ENCODE measurements around the gene CASP12. TPM values are rescaled to one million over a fixed set of nuclear protein-coding genes. Genes with fewer than 3 reads are reported as not detected.

The CASP12 gene
- total RNA-seq, 2 experiments from 2014 or later: not detected

DNA sequence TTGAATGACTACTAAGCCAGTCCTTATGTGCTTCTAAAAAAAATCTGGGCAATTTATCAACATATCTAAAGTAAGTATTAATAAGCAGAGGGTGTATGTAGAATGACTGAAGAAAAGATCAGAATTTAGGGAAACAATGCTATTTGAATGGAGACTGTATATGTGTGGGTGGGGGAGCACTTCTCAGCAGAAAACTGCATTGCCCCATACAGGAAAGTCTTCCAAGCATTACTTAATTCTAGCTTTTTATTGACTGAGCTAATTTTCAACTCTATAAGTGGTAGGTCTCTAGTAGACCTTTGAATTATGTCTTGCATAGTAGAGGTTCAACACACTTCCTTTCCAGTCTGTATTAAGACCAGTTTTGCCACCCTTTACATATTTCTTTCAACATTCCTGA is 41.7 kb downstream of the CASP12 start:
- ATAC-seq: no peak
- H3K27me3 Mint-ChIP-seq (ENCODE audit: low read depth): no peaks in the 10 kb centered on the region
- CTCF ChIA-PET: interaction anchor here (1.1 kb wide), 1 partner anchor 10 kb away, joined by 3 read pairs; no protein-coding TSS in a partner anchor

DNA sequence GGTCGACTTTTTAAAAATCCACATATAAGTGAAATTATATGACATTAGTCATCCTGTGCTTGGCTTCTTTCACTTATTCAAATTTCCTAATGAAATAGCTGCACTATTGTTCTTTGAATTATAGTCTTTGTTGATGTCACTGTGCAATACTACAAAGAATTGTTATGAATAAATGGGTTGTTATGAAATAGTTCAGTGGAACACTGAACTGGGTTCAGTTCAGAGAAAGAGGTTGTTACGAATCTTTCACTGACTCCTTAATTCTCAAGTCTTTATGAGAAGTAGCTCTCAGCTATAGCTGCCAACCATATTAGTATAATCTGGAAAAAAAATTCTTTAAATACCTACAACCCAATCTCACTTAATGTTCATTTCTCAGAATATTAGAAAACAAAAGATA is 42.3 kb downstream of the CASP12 start:
- H3K4me3 Mint-ChIP-seq: no peak overlapping the region
- ATAC-seq (no peak), DNase-seq (no peak)
- POLR2A ChIA-PET: no interaction called here
- H3K27me3 Mint-ChIP-seq (ENCODE audit: low read depth): no peaks in the 10 kb centered on the region
- no peak overlapping the region for H3K27ac Mint-ChIP-seq
- H3K9me3 Mint-ChIP-seq (ENCODE audit: insufficient read depth): peaks cover 9% of the 10 kb centered on the region
- peaks cover 18% of the 10 kb centered on the region for H3K4me1 Mint-ChIP-seq (ENCODE audit: low read depth)
- CTCF ChIA-PET: no interaction called here
- peaks cover 11% of the 10 kb centered on the region for H3K36me3 Mint-ChIP-seq (ENCODE audit: low read depth)

More for the DNA sequence above, 41.7 kb downstream of the CASP12 start:
- Mint-ChIP-seq H3K36me3 (ENCODE audit: low read depth) (peaks cover 11% of the 10 kb centered on the region), H3K4me1 (ENCODE audit: low read depth) (peaks cover 18% of the 10 kb centered on the region), H3K4me3 (no peak overlapping the region), H3K27ac (no peak overlapping the region), H3K9me3 (ENCODE audit: insufficient read depth) (peaks cover 12% of the 10 kb centered on the region)
- no peak for DNase-seq
- POLR2A ChIA-PET: no interaction called here

GRCh38 chr11:104853276-104853675 is 45.0 kb downstream of the CASP12 start:
- CTCF ChIA-PET: no interaction called here

DNA sequence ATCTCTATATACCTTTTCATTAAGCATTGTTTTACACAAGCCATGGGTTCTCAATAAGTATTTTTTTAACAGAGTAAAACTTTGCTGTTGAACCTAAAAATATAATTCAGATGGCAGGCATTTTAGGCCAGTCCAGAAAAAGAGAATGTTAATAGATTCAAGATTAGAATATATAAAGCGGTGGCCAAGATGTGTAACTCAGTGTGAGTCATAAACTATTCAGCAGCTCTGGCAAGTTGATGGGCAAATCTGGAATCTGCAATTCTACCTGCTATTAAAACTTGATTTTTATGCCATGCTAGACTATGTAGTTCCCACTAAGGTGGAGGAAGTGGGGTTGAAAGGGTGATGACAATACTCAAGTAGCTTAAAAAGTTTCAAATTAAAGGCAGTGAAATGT is 45.4 kb downstream of the CASP12 start:
- Mint-ChIP-seq H3K9me3 (ENCODE audit: insufficient read depth) (peaks cover 7% of the 10 kb centered on the region), H3K27me3 (ENCODE audit: low read depth) (no peaks in the 10 kb centered on the region), H3K4me3 (no peak overlapping the region), H3K27ac (no peak overlapping the region), H3K36me3 (ENCODE audit: low read depth) (peaks cover 1% of the 10 kb centered on the region), H3K4me1 (ENCODE audit: low read depth) (no peaks in the 10 kb centered on the region)
- ChIA-PET CTCF (no interaction called here), POLR2A (no interaction called here)
- no peak for ATAC-seq
- no peak for DNase-seq

More at GRCh38 chr11:104853276-104853675, 45.0 kb downstream of the CASP12 start:
- Mint-ChIP-seq H3K27ac (no peak overlapping the region), H3K4me3 (no peak overlapping the region), H3K27me3 (ENCODE audit: low read depth) (no peaks in the 10 kb centered on the region), H3K9me3 (ENCODE audit: insufficient read depth) (peaks cover 9% of the 10 kb centered on the region), H3K4me1 (ENCODE audit: low read depth) (peaks cover 4% of the 10 kb centered on the region), H3K36me3 (ENCODE audit: low read depth) (peaks cover 6% of the 10 kb centered on the region)
- no peak for ATAC-seq
- POLR2A ChIA-PET: no interaction called here
- no peak for DNase-seq

- Mint-ChIP-seq H3K36me3 (ENCODE audit: low read depth) (no peaks in the 10 kb centered on the region), H3K4me1 (ENCODE audit: low read depth) (no peaks in the 10 kb centered on the region), H3K27ac (no peak overlapping the region), H3K4me3 (no peak overlapping the region), H3K27me3 (ENCODE audit: low read depth) (no peaks in the 10 kb centered on the region), H3K9me3 (ENCODE audit: insufficient read depth) (no peaks in the 10 kb centered on the region)
- ChIA-PET POLR2A (no interaction called here), CTCF (interaction anchor here (0.8 to 1.1 kb wide), 2 partner anchors 11 to 24 kb away, joined by 3 read pairs; no protein-coding TSS in a partner anchor)
- ATAC-seq (no peak), DNase-seq (no peak)
Observed at GRCh38 chr11:104846216-104846615, 52.0 kb downstream of the CASP12 start.

- ATAC-seq (no peak), DNase-seq (no peak)
- H3K36me3 Mint-ChIP-seq (ENCODE audit: low read depth): peaks cover 2% of the 10 kb centered on the region
- no peaks in the 10 kb centered on the region for H3K9me3 Mint-ChIP-seq (ENCODE audit: insufficient read depth)
- H3K4me1 Mint-ChIP-seq (ENCODE audit: low read depth): no peaks in the 10 kb centered on the region
- no peak overlapping the region for H3K4me3 Mint-ChIP-seq
- H3K27me3 Mint-ChIP-seq (ENCODE audit: low read depth): no peaks in the 10 kb centered on the region
- POLR2A ChIA-PET: no interaction called here
- CTCF ChIA-PET: no interaction called here
- no peak overlapping the region for H3K27ac Mint-ChIP-seq
Observed at GRCh38 chr11:104844451-104844850, 53.8 kb downstream of the CASP12 start.

DNA sequence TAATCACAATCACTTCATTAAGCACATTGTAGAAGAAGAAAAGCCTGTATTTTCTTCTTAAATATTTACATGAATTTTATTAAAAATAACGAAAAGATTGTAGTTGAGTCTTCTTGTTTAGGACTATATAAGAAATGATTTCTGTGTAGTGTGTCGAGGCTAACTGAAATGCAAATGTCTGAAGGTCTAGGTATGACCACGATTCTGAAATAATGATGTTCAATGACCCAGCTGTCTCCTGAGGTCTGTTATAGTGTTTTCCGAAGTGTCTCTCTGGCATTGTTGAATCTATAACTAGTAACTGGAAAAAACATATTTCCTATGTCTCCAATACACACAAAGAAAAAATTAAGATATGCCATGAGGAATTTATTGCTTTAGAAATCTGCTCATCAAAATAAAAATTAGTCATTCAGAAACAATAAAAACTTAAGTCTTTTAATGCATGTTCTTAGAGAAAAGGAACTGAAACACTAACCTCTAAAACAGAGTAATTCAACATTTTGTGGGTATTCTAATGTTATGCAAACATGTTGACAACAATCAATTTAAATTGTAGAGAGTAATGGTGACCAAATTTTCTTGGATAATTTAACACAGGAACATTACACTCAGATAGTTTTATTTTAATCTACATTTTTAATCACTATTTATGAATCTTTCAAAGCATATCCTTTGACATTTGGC is 55.0 kb downstream of the CASP12 start:
- H3K9me3 Mint-ChIP-seq (ENCODE audit: insufficient read depth): peaks cover 5% of the 10 kb centered on the region
- H3K36me3 Mint-ChIP-seq (ENCODE audit: low read depth): peaks cover 9% of the 10 kb centered on the region
- no peak overlapping the region for H3K4me3 Mint-ChIP-seq
- DNase-seq (no peak), ATAC-seq (no peak)
- no peaks in the 10 kb centered on the region for H3K27me3 Mint-ChIP-seq (ENCODE audit: low read depth)
- H3K27ac Mint-ChIP-seq: no peak overlapping the region
- POLR2A ChIA-PET: no interaction called here
- CTCF ChIA-PET: no interaction called here
- no peaks in the 10 kb centered on the region for H3K4me1 Mint-ChIP-seq (ENCODE audit: low read depth)

DNA sequence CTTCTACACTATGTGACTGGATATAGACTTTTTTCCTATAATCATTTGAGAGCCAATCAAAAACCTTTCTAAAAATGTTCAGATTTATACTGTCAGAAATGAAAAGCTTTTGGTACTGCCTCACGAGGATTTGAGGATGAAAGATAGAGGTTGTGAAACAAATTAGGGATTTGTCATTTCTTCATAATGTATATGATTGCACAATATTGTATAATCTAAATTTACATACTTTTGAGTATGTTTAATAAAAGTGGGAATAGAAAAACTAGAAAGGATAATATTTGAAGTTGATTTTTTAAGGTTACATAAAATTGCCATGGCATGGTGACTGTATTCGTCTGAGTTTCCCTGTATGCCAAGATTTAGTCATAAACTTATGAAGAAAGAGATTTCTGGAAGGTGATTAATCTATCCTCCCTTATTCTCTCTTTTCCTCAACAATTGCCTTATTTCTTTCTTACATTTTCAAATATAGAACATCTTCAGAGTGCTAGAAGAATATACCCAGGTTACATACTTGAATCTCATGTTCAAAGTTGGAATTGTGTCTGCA is 56.2 kb downstream of the CASP12 start:
- Mint-ChIP-seq H3K9me3 (ENCODE audit: insufficient read depth) (peaks cover 5% of the 10 kb centered on the region), H3K4me3 (no peak overlapping the region), H3K27ac (no peak overlapping the region), H3K27me3 (ENCODE audit: low read depth) (no peaks in the 10 kb centered on the region), H3K4me1 (ENCODE audit: low read depth) (no peaks in the 10 kb centered on the region), H3K36me3 (ENCODE audit: low read depth) (peaks cover 9% of the 10 kb centered on the region)
- DNase-seq (no peak), ATAC-seq (no peak)
- ChIA-PET CTCF (no interaction called here), POLR2A (no interaction called here)

GRCh38 chr11:104841185-104841584 is 57.1 kb downstream of the CASP12 start:
- H3K4me1 Mint-ChIP-seq (ENCODE audit: low read depth): no peaks in the 10 kb centered on the region
- CTCF ChIA-PET: interaction anchor here (2.7 kb wide), 1 partner anchor 32 kb away, joined by 7 read pairs; no protein-coding TSS in a partner anchor

GRCh38 chr11:104837969-104838639 is 60.2 kb downstream of the CASP12 start:
- Mint-ChIP-seq H3K27me3 (ENCODE audit: low read depth) (no peaks in the 10 kb centered on the region), H3K27ac (no peak overlapping the region), H3K36me3 (ENCODE audit: low read depth) (peaks cover 9% of the 10 kb centered on the region), H3K9me3 (ENCODE audit: insufficient read depth) (peaks cover 5% of the 10 kb centered on the region), H3K4me1 (ENCODE audit: low read depth) (no peaks in the 10 kb centered on the region), H3K4me3 (no peak overlapping the region)
- ATAC-seq (no peak), DNase-seq (no peak)
- CTCF ChIA-PET: interaction anchor here (2.7 kb wide), 1 partner anchor 35 kb away, joined by 7 read pairs; no protein-coding TSS in a partner anchor
- POLR2A ChIA-PET: no interaction called here

More at GRCh38 chr11:104841185-104841584, 57.1 kb downstream of the CASP12 start:
- POLR2A ChIA-PET: no interaction called here
- Mint-ChIP-seq H3K27ac (no peak overlapping the region), H3K9me3 (ENCODE audit: insufficient read depth) (peaks cover 5% of the 10 kb centered on the region), H3K36me3 (ENCODE audit: low read depth) (peaks cover 9% of the 10 kb centered on the region), H3K27me3 (ENCODE audit: low read depth) (no peaks in the 10 kb centered on the region), H3K4me3 (no peak overlapping the region)
- no peak for ATAC-seq
- DNase-seq: no peak

- H3K36me3 Mint-ChIP-seq (ENCODE audit: low read depth): peaks cover 9% of the 10 kb centered on the region
- H3K4me1 Mint-ChIP-seq (ENCODE audit: low read depth): no peaks in the 10 kb centered on the region
- DNase-seq (no peak), ATAC-seq (no peak)
- H3K27me3 Mint-ChIP-seq (ENCODE audit: low read depth): no peaks in the 10 kb centered on the region
- ChIA-PET CTCF (no interaction called here), POLR2A (no interaction called here)
- H3K27ac Mint-ChIP-seq: no peak overlapping the region
- peaks cover 5% of the 10 kb centered on the region for H3K9me3 Mint-ChIP-seq (ENCODE audit: insufficient read depth)
- no peak overlapping the region for H3K4me3 Mint-ChIP-seq
Observed at GRCh38 chr11:104836691-104837090, 61.6 kb downstream of the CASP12 start.
